NCI-H2107 treated with DMSO at 0.1 percent for 48 hours (cell line): ENCODE measurements around the gene NEIL3.

Source experiments
- DNase-seq: peaks from one replicate; lab custom pipeline; 2025; ENCODE audit not compliant: unreplicated experiment; lab: John Stamatoyannopoulos, UW

Gene NEIL3, protein sequence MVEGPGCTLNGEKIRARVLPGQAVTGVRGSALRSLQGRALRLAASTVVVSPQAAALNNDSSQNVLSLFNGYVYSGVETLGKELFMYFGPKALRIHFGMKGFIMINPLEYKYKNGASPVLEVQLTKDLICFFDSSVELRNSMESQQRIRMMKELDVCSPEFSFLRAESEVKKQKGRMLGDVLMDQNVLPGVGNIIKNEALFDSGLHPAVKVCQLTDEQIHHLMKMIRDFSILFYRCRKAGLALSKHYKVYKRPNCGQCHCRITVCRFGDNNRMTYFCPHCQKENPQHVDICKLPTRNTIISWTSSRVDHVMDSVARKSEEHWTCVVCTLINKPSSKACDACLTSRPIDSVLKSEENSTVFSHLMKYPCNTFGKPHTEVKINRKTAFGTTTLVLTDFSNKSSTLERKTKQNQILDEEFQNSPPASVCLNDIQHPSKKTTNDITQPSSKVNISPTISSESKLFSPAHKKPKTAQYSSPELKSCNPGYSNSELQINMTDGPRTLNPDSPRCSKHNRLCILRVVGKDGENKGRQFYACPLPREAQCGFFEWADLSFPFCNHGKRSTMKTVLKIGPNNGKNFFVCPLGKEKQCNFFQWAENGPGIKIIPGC

DNA sequence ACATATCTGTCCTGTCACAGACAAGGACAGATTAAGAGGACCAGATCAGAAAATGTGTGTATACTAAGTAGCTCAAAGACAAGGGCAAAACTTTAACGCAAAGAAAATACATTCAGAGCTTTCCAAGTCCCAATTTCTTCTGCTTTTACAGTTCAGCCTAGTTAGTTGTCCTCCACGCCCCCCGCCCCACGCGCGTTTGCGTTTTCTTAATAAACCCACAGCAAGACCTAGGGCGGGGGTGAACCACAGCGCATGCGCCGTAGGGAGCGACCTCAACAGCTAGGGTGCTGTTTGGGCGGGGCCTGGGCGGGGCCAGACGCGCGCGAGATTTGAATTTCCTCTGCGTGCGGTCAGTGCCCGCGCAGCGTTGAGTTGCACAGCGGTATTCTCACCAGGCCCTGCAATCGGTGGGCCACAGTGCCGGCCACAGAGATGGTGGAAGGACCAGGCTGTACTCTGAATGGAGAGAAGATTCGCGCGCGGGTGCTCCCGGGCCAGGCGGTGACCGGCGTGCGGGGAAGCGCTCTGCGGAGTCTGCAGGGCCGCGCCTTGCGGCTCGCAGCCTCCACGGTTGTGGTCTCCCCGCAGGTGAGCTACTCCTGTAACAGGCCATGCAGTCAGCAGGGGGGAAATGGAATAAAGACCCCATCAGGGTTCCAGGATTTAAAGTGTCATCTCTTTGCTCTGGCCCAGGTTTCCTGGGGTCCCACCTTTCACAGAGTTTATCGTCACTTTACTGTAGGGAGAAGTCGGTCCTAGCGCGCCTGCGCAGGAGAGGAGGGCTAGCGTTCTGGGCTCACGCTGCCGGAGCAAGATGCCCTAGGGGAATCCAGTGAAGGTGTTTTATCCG, at the start of gene NEIL3:
Gene NEIL3, plus strand, starts transcription at position 353 of the 850 bp plus-strand sequence. Its CDS starts 80 bp downstream, at position 433.
- peak; percentile 53 for DNase-seq

DNA sequence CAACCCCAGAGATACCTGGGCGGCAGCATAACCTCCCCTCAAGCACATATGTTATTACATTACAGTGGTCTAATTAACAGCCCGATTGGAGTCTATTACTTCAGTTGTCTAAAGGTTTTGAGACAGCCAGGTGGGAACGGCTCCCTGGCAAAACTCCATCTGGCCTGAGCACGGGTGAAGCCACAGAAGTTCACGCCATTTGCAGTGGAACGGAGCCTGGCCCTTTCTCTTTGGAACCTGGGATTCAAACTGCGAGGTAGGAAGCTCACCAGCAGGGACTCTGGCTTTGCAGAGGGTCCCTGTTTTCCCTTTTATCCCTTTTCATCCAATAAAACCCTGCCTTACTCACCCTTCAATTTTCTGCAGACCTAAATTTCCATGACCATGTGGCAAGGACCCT, 45.9 kb upstream of the NEIL3 start:
- no peak for DNase-seq

DNA sequence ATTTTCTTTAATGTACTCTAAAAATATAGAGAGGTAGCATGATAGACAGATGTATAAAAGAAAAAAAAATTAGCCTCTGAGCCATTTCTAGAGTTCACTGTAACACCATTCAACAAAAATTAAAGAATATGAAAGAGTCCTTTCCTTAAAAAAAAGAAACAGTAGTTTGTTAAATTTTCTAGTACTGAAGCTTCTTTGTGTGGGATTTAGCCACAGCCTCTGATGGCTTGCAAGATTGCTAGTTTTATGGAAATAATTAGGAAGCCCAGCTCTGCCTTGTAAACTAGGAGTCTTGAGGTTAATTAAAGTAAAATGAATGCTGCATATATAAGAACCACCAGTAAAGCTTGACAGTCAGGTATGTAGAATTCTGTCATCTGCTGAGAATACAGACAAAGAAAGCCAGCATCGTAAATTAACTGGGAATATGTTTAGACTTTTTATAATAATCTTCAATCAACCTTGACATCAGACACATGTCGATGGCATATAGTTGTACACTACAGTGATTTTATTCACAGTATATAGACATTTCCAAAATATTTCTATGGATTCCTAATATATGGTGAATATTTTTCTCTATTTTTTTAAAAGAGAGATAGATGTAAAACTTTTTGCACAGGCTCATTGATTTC, 44.8 kb upstream of the NEIL3 start:
- DNase-seq = no peak

DNA sequence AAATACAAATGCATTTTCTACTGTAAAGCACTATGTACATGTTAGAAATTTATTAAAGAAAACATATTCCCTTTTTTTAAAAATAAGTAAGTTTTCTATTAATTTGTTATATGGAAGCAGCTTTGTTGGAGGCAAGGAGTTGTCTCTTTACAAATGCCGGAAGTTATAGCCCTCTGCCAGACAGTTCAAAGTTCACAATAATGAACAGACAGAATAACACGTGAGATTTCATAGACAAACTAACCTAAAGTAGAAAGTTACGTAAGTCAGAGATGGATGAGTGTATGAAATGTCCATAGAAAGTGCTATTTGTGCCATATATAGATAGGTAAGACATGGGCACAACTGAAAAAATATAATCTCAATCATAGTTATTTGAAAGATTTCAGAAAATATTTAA, 43.9 kb upstream of the NEIL3 start:
- DNase-seq = no peak

DNA sequence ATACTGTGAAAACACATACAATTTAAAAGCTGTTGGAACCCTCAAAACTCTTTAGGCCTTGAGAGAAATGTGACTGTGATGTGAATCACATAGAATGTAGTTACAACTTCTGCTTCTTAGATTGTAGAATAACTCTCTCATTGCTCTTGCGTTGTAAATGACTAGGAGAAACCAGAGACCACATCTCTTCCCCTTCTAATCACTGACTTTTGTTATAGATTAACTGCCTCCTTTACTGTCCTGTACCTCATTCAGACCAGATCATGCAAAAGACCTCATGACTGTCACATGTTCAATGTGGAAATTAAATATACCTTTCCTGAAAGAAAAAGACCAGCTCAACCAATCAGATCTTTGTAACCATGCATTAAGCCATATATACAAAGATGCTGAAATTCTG, 43.2 kb upstream of the NEIL3 start:
- no peak for DNase-seq

DNA sequence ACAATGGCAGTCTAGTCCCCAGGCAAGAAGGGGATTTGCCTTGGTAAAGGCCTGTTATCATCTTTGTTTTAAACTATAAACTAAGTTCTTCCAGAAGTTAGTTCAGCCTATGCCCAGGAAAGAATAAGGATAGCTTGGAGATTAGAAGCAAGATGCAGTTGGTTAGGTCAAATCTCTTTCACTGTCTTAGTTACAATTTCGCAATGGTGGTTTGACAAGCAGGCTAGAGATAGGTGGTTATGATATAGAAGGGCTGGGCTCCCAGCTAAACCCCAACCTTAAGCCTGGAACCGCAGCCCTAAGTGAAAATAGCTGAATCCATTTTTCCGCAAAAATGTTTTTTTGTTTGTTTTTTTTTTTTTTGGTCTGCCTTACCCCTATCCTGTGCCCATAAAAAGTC, 41.8 kb upstream of the NEIL3 start:
- DNase-seq = no peak

DNA sequence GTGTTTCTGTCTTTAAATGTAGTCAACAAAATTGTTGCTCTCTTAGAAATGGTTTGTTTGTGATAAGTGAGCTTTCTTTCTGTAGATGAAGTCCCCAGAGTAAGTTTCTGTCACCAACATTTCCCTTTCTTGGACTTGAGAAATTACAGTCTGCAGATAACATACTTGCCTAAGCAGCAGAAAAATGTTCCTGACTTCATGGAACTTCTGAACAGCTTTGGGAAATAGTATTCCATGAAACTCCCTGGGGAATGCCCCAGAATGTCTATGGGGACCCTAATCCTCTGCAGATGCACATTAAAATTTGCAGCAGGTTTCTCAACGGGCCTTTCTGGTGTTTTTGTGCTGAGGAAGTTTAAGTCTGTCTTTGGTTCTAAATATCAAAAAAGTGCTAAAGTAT, 38.6 kb upstream of the NEIL3 start:
- DNase-seq = no peak

DNA sequence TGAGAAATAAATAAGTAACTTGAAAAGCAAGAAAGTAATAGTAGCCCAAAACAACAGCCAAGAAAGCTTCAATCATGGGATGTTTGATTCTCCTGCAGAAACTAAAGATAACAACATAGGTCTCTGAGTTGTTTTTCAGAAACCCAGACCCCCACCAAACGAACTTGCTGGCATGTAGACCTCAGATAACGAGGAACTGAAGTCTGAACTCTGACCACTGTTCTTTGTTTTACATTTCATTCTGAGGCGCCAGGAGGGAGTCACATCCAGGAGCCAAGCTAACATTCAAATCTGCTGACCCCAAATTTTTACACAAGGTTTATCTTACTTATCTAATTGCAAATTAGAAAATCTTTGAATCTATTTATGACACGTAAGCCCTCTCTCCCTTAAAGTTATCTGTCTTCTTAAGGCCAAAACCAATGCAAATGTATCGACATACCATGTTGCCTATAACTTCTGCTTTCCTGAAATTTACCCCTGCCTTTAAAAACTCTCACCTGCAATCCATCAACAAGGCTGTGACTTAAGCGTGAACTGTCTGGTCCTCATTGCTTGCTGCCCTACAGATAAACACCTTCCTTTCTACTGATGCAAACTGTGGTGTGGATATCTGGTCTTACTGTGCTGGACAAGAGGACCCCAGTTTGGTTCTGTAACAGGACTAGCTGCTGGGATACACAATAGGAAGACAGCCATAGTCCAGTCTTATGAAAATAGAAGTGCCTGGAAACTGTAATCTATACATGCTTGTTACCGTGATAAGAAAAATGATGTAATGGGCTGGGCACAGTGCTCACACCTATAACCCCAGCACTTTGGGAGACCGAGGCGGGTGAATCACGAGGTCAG, 37.5 kb upstream of the NEIL3 start:
- DNase-seq = no peak

DNA sequence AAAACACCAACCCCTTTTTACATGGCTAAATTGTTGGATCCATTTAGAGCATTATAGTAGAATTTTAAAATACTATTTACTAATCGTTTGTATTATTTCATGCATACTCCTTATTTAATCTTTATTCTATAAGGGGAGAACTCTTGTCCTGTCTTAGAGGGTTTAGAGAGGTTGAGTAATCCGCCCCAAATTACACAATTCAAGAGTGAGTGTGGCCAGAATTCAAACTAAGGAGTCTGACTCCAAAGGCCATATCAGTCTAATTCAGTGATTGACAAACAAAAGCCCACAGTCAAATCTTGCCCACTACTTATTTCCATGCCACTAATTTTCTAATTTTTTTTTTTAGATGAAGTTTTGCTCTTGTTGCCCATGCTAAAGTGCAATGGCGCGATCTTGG, 33.7 kb upstream of the NEIL3 start:
- no peak for DNase-seq

DNA sequence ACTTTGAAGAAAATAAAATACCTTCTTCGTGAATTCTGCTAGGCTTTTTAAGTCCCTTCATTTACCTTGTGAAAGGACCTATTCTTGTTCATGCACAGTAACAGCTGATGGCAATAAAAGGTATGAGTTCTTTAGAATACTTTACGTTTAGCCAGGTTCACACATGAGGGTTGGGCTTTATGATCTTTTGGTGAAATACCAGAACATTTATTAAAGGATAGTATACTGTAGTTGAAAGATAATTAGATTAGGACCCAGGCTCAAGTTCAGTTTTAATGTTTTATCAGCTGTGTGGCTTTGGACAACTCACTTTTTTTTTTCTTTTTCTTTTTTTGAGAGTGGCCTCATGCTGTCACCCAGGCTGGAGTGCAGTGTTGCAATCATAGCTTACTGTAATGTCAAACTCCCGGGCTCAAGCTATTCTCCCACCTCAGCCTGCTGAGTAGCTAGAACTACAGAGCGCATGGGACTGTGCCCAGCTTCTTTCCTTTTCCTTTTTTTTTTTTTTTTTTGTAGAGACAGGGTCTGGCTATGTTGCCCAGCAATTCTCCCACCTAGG, 28.2 kb upstream of the NEIL3 start:
- DNase-seq = no peak

DNA sequence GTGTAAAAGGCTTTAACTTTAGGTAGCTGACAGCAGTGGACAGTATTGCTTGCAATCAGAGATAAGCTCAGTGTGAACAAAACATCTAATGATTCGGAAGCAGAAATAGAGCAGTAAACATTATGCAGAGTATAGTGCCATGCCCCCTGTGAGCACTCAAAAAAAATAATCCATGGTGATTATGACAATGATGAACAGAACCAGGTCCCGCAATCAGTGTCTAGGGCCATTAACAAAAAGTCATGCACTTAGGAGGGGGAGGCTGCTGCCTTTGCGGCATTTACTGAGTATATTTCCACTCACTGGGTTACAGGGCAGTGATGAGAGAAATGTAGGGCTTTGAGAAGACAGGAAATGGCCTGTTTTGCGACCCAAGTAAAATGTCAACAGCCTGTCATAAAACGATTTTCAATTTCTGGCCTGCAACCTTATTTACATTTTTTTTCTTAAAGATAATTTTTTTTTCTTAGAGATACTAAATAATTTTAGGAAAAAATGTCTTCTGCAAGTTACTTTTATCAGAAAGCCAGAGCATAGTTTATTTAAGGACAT, 27.3 kb upstream of the NEIL3 start:
- DNase-seq = no peak

DNA sequence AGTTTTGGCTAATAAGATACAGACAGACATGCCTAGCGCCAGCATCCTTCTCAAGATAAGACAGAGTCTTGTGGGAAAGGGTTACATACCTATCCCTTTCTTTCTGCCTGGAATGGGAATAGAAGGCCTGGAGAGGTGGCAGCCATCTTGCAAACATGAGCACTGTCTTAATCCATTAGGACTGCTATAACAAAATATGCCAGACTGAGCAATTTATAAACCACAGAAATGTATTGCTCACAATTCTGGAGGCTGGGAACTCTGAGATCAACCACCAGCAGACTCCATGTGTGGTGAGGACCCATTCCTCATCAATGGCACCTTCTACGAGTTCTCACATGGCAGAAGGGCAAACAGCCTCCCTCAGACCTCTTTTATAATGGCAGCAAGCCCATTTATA, 26.5 kb upstream of the NEIL3 start:
- no peak for DNase-seq

DNA sequence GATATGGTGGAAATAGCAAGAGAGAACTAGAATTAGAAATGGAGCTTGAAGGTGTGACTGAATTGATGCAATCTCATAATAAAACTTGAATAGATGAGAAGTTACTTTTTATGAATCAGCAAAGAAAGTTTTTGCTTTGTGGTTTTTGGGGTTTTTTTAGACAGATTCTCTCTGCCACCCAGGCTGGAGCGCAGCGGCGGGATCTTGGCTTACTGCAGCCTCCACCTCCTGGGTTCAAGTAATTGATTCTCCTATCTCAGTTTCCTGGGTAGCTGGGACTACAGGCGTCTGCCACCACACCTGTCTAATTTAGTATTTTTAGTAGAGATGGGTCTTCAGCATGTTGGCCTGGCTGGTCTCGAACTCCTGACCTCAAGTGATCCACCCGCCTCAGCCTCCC, 23.7 kb upstream of the NEIL3 start:
- no peak for DNase-seq

DNA sequence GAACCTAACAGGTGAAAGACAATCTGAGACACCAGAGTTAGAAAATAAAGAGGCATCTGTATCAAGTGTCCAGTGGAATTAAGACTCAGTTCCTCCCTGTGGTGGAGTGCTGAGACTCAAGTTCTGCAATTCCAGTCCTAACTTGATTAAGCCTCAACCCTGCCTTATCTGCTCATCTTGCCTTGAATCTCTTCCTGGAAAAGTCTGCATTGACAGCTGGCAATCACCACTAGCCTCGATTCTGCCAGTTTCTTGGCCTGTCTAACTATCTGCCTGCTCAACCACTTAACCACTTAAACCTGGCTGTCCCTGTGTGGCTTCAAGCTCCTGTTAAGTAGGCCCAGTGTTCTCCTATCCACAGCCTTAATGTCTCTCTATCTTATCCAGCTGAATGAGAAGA, 22.4 kb upstream of the NEIL3 start:
- no peak for DNase-seq

DNA sequence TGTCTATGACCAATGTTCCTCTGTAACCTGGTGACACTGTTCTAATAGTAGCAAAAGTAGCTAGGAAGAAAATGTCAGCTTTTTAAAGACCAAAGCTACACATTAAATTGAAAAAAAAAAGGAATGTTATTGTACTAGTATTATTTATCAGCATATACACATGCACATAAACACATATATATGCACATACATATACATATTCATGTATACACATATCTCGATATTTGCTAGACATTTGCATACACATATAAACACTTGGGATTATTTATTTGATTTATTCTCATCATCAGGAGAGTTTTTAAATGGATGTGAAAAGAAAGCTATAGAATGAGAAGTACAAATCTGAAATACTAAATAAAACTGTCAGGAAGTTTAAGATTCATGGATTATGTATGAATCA, 21.3 kb upstream of the NEIL3 start:
- no peak for DNase-seq

DNA sequence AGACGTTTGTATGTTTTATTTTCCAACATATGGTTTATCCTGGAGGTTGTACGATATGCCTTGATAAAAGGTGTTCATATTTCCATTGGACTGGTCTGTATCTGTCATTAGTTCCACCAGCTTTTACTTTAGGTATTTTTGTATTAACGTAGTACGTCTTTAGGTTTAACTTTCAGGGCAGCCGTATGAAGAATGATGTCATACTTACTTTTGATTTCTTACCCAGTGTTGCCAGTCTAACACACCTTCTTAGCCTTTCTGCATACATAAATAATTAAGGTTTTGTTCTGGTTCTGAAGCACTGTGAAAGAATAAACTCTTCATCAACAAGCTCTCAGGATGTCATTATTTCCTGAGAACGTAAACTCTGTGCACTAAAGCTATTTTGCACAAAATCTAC, 18.9 kb upstream of the NEIL3 start:
- DNase-seq = no peak

DNA sequence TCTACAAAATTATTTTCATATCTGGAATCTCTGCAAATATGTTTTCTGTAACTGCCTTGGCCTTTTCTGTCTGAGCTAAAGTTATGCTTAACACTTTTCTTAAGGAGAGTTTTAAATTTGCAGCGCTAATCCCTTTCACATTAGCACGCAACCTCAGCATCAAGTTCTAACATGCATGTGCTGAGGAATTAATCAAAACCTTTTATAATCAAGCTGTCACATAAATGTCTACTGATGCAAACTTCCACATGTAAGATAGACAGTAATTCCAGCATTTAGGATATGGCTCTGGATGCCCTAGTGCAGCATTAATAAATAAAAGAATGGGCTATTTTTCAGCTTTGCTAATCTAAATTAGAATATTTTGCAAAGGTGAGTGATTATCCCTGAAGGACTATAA, 17.5 kb upstream of the NEIL3 start:
- DNase-seq = no peak

DNA sequence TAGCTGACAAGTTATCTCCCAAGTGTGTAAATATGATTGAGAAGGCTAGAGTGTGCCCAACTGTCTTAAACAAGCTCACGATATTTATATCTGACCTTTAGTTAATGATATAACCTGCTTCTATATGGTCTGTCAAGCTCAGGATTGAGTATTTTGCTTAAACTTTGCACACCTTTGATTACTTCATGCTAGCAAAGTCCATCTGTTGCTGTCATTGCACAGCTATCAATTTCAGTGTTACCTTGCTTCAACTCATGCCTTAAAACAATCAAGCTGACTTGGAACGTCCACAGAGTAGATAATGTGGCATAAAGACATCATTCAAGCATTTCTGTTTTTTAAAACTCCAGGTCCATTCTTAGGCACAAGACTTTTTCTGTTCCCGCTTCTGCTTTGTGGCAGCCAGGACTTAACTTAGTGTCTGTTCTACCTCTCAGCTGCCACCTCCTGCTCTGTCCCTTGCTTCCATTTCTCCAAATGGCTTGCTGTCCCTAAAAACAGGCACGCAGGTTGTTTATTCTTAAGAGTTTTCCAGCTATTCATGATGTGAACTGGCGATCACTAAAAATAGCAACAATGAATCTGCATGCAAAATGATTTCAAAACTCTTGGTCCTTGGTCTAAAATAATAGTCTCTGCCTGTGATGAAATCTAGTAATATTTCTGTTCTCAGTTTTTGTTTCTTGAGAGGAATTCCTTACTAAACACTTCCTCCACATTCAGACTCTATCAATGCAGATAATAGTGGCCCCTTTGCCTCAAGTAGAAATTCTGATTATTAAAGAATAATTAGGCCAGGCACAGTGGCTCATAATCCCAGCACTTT, 16.3 kb upstream of the NEIL3 start:
- DNase-seq = no peak

DNA sequence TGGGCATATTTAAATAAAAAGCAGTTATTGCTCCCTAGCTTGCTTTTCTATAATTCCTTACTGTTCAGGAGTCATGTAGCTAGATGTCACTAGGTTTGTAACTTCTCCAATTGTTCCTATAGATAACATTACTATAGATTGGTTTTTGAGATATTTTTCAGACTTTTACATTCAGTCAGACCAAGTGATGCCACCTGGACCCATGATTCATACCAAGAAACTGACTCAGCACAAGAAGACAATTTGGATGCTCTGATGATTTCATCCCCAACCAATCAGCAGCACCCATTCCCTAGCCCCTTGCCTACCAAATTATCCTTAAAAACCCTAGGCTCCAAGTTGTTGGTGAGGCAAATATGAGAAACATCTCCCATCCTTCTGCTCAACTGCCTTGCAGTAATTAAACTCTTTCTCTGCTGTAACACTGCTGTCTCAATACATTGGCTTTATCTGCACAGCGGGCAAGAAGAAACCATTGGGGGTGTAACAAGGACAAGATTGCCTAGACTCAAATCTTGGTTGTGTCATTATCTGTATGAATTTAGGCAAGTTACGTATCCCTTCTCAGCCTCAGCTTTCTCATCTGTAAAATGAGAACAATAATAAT, 11.8 kb upstream of the NEIL3 start:
- DNase-seq = no peak
